Left kidney (tissue), 1 donor: ENCODE measurements around the gene BRIP1. TPM values are rescaled to one million over a fixed set of nuclear protein-coding genes. Genes with fewer than 3 reads are reported as not detected.

Source experiments
- polyA plus RNA-seq: library from polyadenylated mRNA; unstranded; fragments of 120-200 nt; gene quantifications from one replicate; pipeline ENCODE4 v1.2.1, GENCODE V29; 2013; ENCODE audit not compliant: insufficient read length

BRIP1 gene
- polyA plus RNA-seq, 1 donor: 18.4 TPM

Other genes with a start within 250 kb of the BRIP1 start
- 16.5 TPM for gene INTS2, start 64.5 kb upstream of the BRIP1 start, polyA plus RNA-seq
- gene MED13, start 201.8 kb upstream of the BRIP1 start, polyA plus RNA-seq: 56.2 TPM